Keratinocyte (primary cell): ENCODE results near the gene ABLIM2.

Experiments
- EZH2 ChIP-seq: IDR thresholded peaks from one replicate; pipeline ENCODE4 v1.6.1; 2012; ENCODE audit warnings: inconsistent platforms, mild to moderate bottlenecking, low read length, moderate library complexity
- TF ChIP-seq, protein P1 (sequence below), 3 experiments: IDR thresholded peaks in 1 of 3; conservative IDR thresholded peaks in 1 of 3; optimal IDR thresholded peaks in 1 of 3; 2 replicates in 2 of 3; 3 replicates in 1 of 3; pipeline versions ENCODE3 to v1.5.1; 2011; ENCODE audit warnings: low read length in 3 of 3, mild to moderate bottlenecking in 3 of 3, moderate library complexity in 2 of 3, control low read depth in 1 of 3, inconsistent platforms in 1 of 3; ENCODE audit not compliant: insufficient read depth in 2 of 3; ENCODE audit errors: extremely low read depth in 1 of 3

DNA sequence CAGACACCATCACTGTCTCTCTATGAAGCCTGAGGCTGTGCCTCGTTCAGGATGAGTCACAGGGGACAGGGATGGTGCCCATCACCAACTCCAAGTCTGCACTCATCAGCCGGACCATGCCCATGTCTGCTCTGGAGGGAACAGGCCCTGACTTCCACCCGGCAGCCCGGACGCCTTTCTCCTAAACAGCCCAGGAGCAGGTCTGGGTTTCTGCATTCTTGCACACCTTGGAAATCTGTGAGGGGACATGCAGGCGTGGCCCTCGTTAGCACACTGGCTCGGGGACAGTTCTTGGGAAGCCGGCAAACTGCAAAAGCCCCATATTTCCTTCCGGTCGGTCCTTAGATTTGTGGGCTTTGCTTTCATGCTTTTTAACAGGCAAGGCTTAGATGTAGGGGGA lies 151.0 kb downstream of the ABLIM2 start:
- TF ChIP-seq, protein P1, sequence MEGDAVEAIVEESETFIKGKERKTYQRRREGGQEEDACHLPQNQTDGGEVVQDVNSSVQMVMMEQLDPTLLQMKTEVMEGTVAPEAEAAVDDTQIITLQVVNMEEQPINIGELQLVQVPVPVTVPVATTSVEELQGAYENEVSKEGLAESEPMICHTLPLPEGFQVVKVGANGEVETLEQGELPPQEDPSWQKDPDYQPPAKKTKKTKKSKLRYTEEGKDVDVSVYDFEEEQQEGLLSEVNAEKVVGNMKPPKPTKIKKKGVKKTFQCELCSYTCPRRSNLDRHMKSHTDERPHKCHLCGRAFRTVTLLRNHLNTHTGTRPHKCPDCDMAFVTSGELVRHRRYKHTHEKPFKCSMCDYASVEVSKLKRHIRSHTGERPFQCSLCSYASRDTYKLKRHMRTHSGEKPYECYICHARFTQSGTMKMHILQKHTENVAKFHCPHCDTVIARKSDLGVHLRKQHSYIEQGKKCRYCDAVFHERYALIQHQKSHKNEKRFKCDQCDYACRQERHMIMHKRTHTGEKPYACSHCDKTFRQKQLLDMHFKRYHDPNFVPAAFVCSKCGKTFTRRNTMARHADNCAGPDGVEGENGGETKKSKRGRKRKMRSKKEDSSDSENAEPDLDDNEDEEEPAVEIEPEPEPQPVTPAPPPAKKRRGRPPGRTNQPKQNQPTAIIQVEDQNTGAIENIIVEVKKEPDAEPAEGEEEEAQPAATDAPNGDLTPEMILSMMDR (optimal IDR thresholded peaks at IDR 0.05 in 1 of 3, IDR thresholded peaks at IDR 0.05 in 1 of 3, conservative IDR thresholded peaks at IDR 0.05 in 1 of 3; ENCODE audit: extremely low read depth in 1 of 3, insufficient read depth in 2 of 3, low read length in 3 of 3), result no peak
- TF ChIP-seq EZH2, result no peak
